ENCODE results near the gene POLG2.

- no peak for TF ChIP-seq YY1 (IDR thresholded peaks at IDR 0.05; ENCODE audit: insufficient read depth, insufficient read length)
- TF ChIP-seq ZNF274 (IDR thresholded peaks at IDR 0.05; ENCODE audit: low read depth, low read length): no peak
- no peak for TF ChIP-seq SUZ12 (IDR thresholded peaks at IDR 0.05; ENCODE audit: extremely low read depth, insufficient read depth, insufficient read length)
These were observed 487 bp downstream of the POLG2 start for GRCh38 chr17:64496348-64496785.

Data from NT2/D1 (cell line).